Measurements from ENCODE around the gene PWWP2B.

PWWP2B gene

GRCh38 chr10:132373241-132373955, 23.6 kb upstream of the PWWP2B start:
- no peaks in the 10 kb centered on the region for H4K20me1 ChIP-seq (ENCODE audit: insufficient read depth, low read length)
- no peaks in the 10 kb centered on the region for H3K36me3 ChIP-seq (replicated peaks; ENCODE audit: low read depth, low read length)
- H3K79me2 ChIP-seq (ENCODE audit: low read length), result no peaks in the 10 kb centered on the region
- H3K4me2 ChIP-seq (ENCODE audit: low read length), result no peak overlapping the region
- no peak overlapping the region for H3K27ac ChIP-seq (ENCODE audit: low read length)
- H3K4me1 ChIP-seq (ENCODE audit: low read length), result no peaks in the 10 kb centered on the region
- no peak overlapping the region for H2AFZ ChIP-seq (ENCODE audit: low read depth, low read length)
- H3K4me3 ChIP-seq (ENCODE audit: low read length), result no peak overlapping the region
- H3K9me3 ChIP-seq (ENCODE audit: insufficient read depth, low read length), result no peaks in the 10 kb centered on the region
- TF ChIP-seq EZH2phosphoT487 (IDR thresholded peaks at IDR 0.05; ENCODE audit: low read depth), result no peak
- TF ChIP-seq, protein P1, sequence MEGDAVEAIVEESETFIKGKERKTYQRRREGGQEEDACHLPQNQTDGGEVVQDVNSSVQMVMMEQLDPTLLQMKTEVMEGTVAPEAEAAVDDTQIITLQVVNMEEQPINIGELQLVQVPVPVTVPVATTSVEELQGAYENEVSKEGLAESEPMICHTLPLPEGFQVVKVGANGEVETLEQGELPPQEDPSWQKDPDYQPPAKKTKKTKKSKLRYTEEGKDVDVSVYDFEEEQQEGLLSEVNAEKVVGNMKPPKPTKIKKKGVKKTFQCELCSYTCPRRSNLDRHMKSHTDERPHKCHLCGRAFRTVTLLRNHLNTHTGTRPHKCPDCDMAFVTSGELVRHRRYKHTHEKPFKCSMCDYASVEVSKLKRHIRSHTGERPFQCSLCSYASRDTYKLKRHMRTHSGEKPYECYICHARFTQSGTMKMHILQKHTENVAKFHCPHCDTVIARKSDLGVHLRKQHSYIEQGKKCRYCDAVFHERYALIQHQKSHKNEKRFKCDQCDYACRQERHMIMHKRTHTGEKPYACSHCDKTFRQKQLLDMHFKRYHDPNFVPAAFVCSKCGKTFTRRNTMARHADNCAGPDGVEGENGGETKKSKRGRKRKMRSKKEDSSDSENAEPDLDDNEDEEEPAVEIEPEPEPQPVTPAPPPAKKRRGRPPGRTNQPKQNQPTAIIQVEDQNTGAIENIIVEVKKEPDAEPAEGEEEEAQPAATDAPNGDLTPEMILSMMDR (IDR thresholded peaks at IDR 0.05; ENCODE audit: low read depth, low read length), result no peak
- H3K9ac ChIP-seq (ENCODE audit: low read length), result no peak overlapping the region
- no peaks in the 10 kb centered on the region for H3K27me3 ChIP-seq (ENCODE audit: low read depth, low read length)

GRCh38 chr10:132374176-132374575, 22.8 kb upstream of the PWWP2B start:
- H3K4me1 ChIP-seq (ENCODE audit: low read length), result no peaks in the 10 kb centered on the region
- no peaks in the 10 kb centered on the region for H3K27me3 ChIP-seq (ENCODE audit: low read depth, low read length)
- TF ChIP-seq EZH2phosphoT487 (IDR thresholded peaks at IDR 0.05; ENCODE audit: low read depth), result no peak
- TF ChIP-seq, protein P1 (IDR thresholded peaks at IDR 0.05; ENCODE audit: low read depth, low read length), result no peak
- no peaks in the 10 kb centered on the region for H4K20me1 ChIP-seq (ENCODE audit: insufficient read depth, low read length)
- H3K4me2 ChIP-seq (ENCODE audit: low read length), result no peak overlapping the region
- H2AFZ ChIP-seq (ENCODE audit: low read depth, low read length), result no peak overlapping the region
- no peaks in the 10 kb centered on the region for H3K9me3 ChIP-seq (ENCODE audit: insufficient read depth, low read length)
- no peak overlapping the region for H3K9ac ChIP-seq (ENCODE audit: low read length)
- no peaks in the 10 kb centered on the region for H3K79me2 ChIP-seq (ENCODE audit: low read length)
- H3K36me3 ChIP-seq (replicated peaks; ENCODE audit: low read depth, low read length), result no peaks in the 10 kb centered on the region
- no peak overlapping the region for H3K4me3 ChIP-seq (ENCODE audit: low read length)
- no peak overlapping the region for H3K27ac ChIP-seq (ENCODE audit: low read length)

GRCh38 chr10:132374612-132375011, 22.4 kb upstream of the PWWP2B start:
- Histone ChIP-seq H3K4me3 (ENCODE audit: low read length) (no peak overlapping the region), H3K27ac (ENCODE audit: low read length) (no peak overlapping the region), H2AFZ (ENCODE audit: low read depth, low read length) (no peak overlapping the region), H3K4me1 (ENCODE audit: low read length) (no peaks in the 10 kb centered on the region), H3K36me3 (replicated peaks; ENCODE audit: low read depth, low read length) (no peaks in the 10 kb centered on the region), H3K27me3 (ENCODE audit: low read depth, low read length) (no peaks in the 10 kb centered on the region), H3K9me3 (ENCODE audit: insufficient read depth, low read length) (no peaks in the 10 kb centered on the region), H3K9ac (ENCODE audit: low read length) (no peak overlapping the region), H3K4me2 (ENCODE audit: low read length) (no peak overlapping the region), H4K20me1 (ENCODE audit: insufficient read depth, low read length) (no peaks in the 10 kb centered on the region), H3K79me2 (ENCODE audit: low read length) (no peaks in the 10 kb centered on the region)
- TF ChIP-seq, protein P1 (IDR thresholded peaks at IDR 0.05; ENCODE audit: low read depth, low read length), result no peak
- TF ChIP-seq EZH2phosphoT487 (IDR thresholded peaks at IDR 0.05; ENCODE audit: low read depth), result no peak

DNA sequence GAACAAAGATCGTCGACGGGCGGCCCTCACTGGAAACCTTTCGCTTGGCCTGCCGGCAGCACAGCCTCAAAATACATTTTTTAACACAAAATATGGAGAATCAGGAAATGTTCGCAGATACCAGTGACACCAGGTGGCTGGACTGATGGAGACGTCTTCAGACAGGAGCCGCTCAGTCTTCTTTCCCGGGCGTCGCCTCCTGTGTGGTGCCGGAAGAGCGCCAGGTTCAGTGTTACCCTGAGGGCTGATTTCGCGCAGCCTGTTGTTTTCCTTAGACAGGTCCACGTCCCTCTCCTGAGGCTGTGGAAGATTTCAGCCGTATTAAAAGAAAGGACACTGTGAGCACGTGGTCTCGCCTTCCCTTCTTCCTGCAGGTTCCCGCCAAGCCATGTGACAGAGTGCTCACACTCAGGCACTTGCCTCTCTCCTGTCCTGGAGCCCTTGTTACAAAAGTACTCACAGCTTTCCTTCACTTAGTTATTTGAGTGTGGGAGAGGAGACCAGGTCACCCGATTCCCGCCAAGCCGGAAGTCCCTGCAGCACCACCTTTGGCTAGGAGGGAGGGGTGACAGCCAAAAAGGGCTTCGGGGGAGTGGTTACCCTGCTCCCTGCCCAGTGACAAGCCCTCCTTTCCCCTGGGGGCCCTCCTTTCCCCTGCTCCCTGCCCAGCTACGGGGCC, 21.7 kb upstream of the PWWP2B start:
- Histone ChIP-seq H3K4me3 (ENCODE audit: low read length) (no peak overlapping the region), H3K27ac (ENCODE audit: low read length) (no peak overlapping the region), H4K20me1 (ENCODE audit: insufficient read depth, low read length) (no peaks in the 10 kb centered on the region), H3K27me3 (ENCODE audit: low read depth, low read length) (no peaks in the 10 kb centered on the region), H3K79me2 (ENCODE audit: low read length) (no peaks in the 10 kb centered on the region), H3K9me3 (ENCODE audit: insufficient read depth, low read length) (no peaks in the 10 kb centered on the region), H3K4me1 (ENCODE audit: low read length) (no peaks in the 10 kb centered on the region), H2AFZ (ENCODE audit: low read depth, low read length) (no peak overlapping the region), H3K4me2 (ENCODE audit: low read length) (no peak overlapping the region), H3K9ac (ENCODE audit: low read length) (no peak overlapping the region), H3K36me3 (replicated peaks; ENCODE audit: low read depth, low read length) (no peaks in the 10 kb centered on the region)
- TF ChIP-seq, protein P1 (IDR thresholded peaks at IDR 0.05; ENCODE audit: low read depth, low read length), result no peak
- no peak for TF ChIP-seq EZH2phosphoT487 (IDR thresholded peaks at IDR 0.05; ENCODE audit: low read depth)
